Measurements from ENCODE around the gene EXPH5. TPM values are rescaled to one million over a fixed set of nuclear protein-coding genes. Genes with fewer than 3 reads are reported as not detected.

Gene EXPH5
- total and polyA plus RNA-seq, 2 donors (not counting 3 experiments of a cell fraction or from before 2014, with no cell fraction given) = 0.03 to 0.09 TPM

DNA sequence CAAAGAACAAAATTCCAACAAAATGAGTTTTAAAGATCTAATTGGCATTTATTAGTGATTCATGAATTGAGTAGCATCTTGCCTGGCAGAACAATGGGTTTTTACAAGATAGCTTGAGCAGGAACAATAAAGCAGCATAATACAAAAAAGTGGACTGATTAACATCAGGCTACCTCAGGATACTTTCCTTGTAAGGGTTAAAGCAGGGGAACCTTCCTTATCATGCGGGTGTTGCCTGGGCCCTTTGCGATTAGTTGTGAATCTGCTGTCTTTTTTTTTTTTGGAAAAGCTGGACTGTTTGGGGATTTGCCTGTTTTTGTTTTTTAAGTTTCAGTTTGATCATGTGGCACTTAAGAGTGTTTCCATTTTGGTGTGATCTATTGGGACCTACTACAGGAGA lies 37.5 kb downstream of the EXPH5 start:
- Histone ChIP-seq H3K36me3 (ENCODE audit: control insufficient read depth in 2 of 2, extremely low read depth in 1 of 2, insufficient read depth in 2 of 2, low read length in 2 of 2) (no peaks in the 10 kb centered on the region), H2AFZ (ENCODE audit: low read depth, low read length) (no peak overlapping the region), H3K9me3 (replicated peaks; ENCODE audit: control insufficient read depth, insufficient read depth, low read length) (no peaks in the 10 kb centered on the region), H3K27ac (ENCODE audit: insufficient read depth, low read depth, low read length) (no peak overlapping the region), H3K4me3 (replicated peaks in 1 of 3; ENCODE audit: insufficient read depth in 1 of 3, low read depth in 1 of 3, low read length in 3 of 3) (no peak overlapping the region), H3K9me1 (replicated peaks; ENCODE audit: control insufficient read depth, extremely low read depth, insufficient read depth, low read length) (no peaks in the 10 kb centered on the region), H3K4me1 (ENCODE audit: control insufficient read depth, extremely low read depth, insufficient read depth, low read length) (no peaks in the 10 kb centered on the region), H3K9ac (replicated peaks; ENCODE audit: extremely low read depth, insufficient read depth, low read length) (no peak overlapping the region), H4K20me1 (replicated peaks; ENCODE audit: control insufficient read depth, extremely low read depth, insufficient read depth, low read length) (no peaks in the 10 kb centered on the region), H3K79me2 (ENCODE audit: control insufficient read depth, insufficient read depth, low read length) (no peaks in the 10 kb centered on the region), H3K27me3 (ENCODE audit: control insufficient read depth in 2 of 2, insufficient read depth in 2 of 2, low read length in 2 of 2) (peaks cover 0 to 3% of the 10 kb centered on the region in 2 experiments), H3K4me2 (ENCODE audit: insufficient read depth, low read length) (no peak overlapping the region)
- CTCF ChIA-PET = no interaction called here
- TF ChIP-seq EZH2 (IDR thresholded peaks at IDR 0.05; ENCODE audit: borderline replicate concordance, low read depth, low read length, severe bottlenecking) (no peak), GATA2 (IDR thresholded peaks at IDR 0.05; ENCODE audit: insufficient read depth, insufficient read length, low read depth, low read length) (no peak), FOS (IDR thresholded peaks at IDR 0.05; ENCODE audit: borderline replicate concordance, insufficient read depth, low read length) (no peak), POLR2A (IDR thresholded peaks at IDR 0.05; ENCODE audit: low read depth, low read length) (no peak), JUN (IDR thresholded peaks at IDR 0.05; ENCODE audit: borderline replicate concordance, insufficient read depth, insufficient read length, low read depth) (no peak), POLR2AphosphoS5 (IDR thresholded peaks at IDR 0.05; ENCODE audit: insufficient read depth, low read depth, low read length) (no peak), MYC (IDR thresholded peaks at IDR 0.05; ENCODE audit: low read depth, low read length) (no peak)
- TF ChIP-seq, protein P1, sequence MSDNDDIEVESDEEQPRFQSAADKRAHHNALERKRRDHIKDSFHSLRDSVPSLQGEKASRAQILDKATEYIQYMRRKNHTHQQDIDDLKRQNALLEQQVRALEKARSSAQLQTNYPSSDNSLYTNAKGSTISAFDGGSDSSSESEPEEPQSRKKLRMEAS (IDR thresholded peaks at IDR 0.05; ENCODE audit: insufficient read depth, insufficient read length) = no peak
- TF ChIP-seq, protein P2, sequence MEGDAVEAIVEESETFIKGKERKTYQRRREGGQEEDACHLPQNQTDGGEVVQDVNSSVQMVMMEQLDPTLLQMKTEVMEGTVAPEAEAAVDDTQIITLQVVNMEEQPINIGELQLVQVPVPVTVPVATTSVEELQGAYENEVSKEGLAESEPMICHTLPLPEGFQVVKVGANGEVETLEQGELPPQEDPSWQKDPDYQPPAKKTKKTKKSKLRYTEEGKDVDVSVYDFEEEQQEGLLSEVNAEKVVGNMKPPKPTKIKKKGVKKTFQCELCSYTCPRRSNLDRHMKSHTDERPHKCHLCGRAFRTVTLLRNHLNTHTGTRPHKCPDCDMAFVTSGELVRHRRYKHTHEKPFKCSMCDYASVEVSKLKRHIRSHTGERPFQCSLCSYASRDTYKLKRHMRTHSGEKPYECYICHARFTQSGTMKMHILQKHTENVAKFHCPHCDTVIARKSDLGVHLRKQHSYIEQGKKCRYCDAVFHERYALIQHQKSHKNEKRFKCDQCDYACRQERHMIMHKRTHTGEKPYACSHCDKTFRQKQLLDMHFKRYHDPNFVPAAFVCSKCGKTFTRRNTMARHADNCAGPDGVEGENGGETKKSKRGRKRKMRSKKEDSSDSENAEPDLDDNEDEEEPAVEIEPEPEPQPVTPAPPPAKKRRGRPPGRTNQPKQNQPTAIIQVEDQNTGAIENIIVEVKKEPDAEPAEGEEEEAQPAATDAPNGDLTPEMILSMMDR (IDR thresholded peaks at IDR 0.05; ENCODE audit: extremely low read depth in 1 of 2, insufficient read depth in 1 of 2, low read depth in 1 of 2, low read length in 2 of 2) = no peak
- no peak for FAIRE-seq
- BruUV-seq (replicated peaks) = no TSS peak
- intact Hi-C loops (cut with micrococcal nuclease) = no loop called here
- dilution Hi-C loops (cut with MboI; ENCODE audit: extremely low pct_ligation_motif_present, low sequenced_read_pairs) = no loop called here
- DNase-seq (ENCODE audit: low read depth, low spot score) = no peak
- POLR2A ChIA-PET = no interaction called here
